Astrocyte of the cerebellum (primary cell): ENCODE results near the gene C11orf98.
"Not testable (repeated sequence)": the region's sequence is repeated elsewhere in the genome, so short reads cannot be mapped to it uniquely, and the experiment has no call there.

ENCODE experiments used
- DNase-seq: peaks from one replicate; pipeline ENCODE4 v3.0.0-alpha.2; 2011; ENCODE audit warnings: low read depth
- H3K4me3 ChIP-seq: 2 replicates; pipeline ENCODE4 v1.5.1; 2011; ENCODE audit warnings: mild to moderate bottlenecking, low read depth, low read length, moderate library complexity
- CTCF ChIP-seq: IDR thresholded peaks from 2 replicates; pipeline ENCODE4 v1.5.1; 2012; ENCODE audit warnings: low read length, low read depth, moderate library complexity, mild to moderate bottlenecking; ENCODE audit errors: missing control alignments
- in situ Hi-C: cut with HindIII; loops from 2 replicates; pipeline ENCODE4 v1.10.0; 2017; ENCODE audit warnings: low sequenced_read_pairs

The C11orf98 gene

GRCh38 chr11:62622476-62623089 lies 42.4 kb downstream of the C11orf98 start:
- peak overlapping the region; percentile 55 for H3K4me3 ChIP-seq
- no peak for TF ChIP-seq CTCF
- DNase-seq = no peak
- in situ Hi-C loops = no loop called here

GRCh38 chr11:62621567-62622470 lies 43.2 kb downstream of the C11orf98 start, which contains the start of gene B3GAT3:
B3GAT3 (minus strand) TSS chr11:62621986; CDS start chr11:62621947, 39 bp downstream.
- DNase-seq = peak; percentile 95
- H3K4me3 ChIP-seq = peak within 1 kb of the TSS; percentile 55
- in situ Hi-C loops = no loop called here
- no peak for TF ChIP-seq CTCF

- in situ Hi-C loops = no loop called here
- DNase-seq = no peak
- TF ChIP-seq CTCF = no peak
- peak overlapping the region; percentile 55 for H3K4me3 ChIP-seq
Observed at GRCh38 chr11:62621027-62621566, 43.9 kb downstream of the C11orf98 start.

GRCh38 chr11:62616957-62617356 lies 48.1 kb downstream of the C11orf98 start:
- DNase-seq, H3K4me3 ChIP-seq, in situ Hi-C loops: not testable (repeated sequence)

GRCh38 chr11:62615521-62615920 lies 49.5 kb downstream of the C11orf98 start:
- TF ChIP-seq CTCF = no peak
- in situ Hi-C loops = no loop called here
- H3K4me3 ChIP-seq = no peak overlapping the region
- DNase-seq = no peak

- no peak for TF ChIP-seq CTCF
- H3K4me3 ChIP-seq = no peak overlapping the region
- in situ Hi-C loops = no loop called here
- DNase-seq = no peak
Observed at GRCh38 chr11:62614275-62614674, 50.7 kb downstream of the C11orf98 start.
